NCI-H2227 (cell line): ENCODE results near the gene ABHD17A.

ENCODE experiments used
- DNase-seq: peaks from one replicate; lab custom pipeline; 2025; ENCODE audit not compliant: unreplicated experiment; lab: John Stamatoyannopoulos, UW

ABHD17A gene

GRCh38 chr19:1853295-1854038, 31.8 kb downstream of the ABHD17A start:
- DNase-seq = peak; percentile 61

GRCh38 chr19:1852581-1853128, 32.6 kb downstream of the ABHD17A start:
- no peak for DNase-seq

GRCh38 chr19:1851654-1852580, 33.4 kb downstream of the ABHD17A start:
- DNase-seq = no peak

GRCh38 chr19:1850809-1851653, 34.3 kb downstream of the ABHD17A start:
- no peak for DNase-seq

GRCh38 chr19:1849886-1850398, 35.4 kb downstream of the ABHD17A start:
- DNase-seq = no peak

- no peak for DNase-seq
Observed at GRCh38 chr19:1849132-1849474, 36.2 kb downstream of the ABHD17A start.

GRCh38 chr19:1848399-1849131, 36.7 kb downstream of the ABHD17A start, which contains the start of gene REXO1:
TSS of gene REXO1 (minus strand) at chr19:1848483. CDS start at chr19:1848358, 125 bp downstream.
- DNase-seq = peak; percentile 95

GRCh38 chr19:1847684-1848398, 37.5 kb downstream of the ABHD17A start:
- peak; percentile 35 for DNase-seq

- no peak for DNase-seq
Observed at GRCh38 chr19:1847348-1847683, 38.0 kb downstream of the ABHD17A start.

GRCh38 chr19:1846517-1847204, 38.6 kb downstream of the ABHD17A start:
- DNase-seq = no peak

- no peak for DNase-seq
Observed at GRCh38 chr19:1845642-1846041, 39.7 kb downstream of the ABHD17A start.

DNA sequence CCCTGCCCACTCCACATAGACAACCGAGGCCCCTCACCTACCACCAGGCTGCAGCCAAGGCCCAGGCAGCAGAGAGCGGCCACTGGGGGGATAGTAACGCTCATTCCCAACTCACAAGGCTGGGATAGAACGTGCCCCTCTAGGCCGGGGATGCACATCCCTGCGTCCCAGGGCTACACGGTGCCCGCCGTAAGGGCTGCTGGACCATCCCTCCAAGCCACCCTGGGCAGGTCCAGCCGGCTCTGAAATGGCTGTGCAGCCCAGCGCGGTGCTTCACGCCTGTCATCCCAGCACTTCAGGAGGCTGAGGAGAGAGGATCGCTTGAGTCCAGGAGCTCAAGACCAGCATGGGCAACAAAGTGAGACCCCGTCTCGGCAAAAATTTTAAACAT, 40.2 kb downstream of the ABHD17A start:
- DNase-seq = no peak

DNA sequence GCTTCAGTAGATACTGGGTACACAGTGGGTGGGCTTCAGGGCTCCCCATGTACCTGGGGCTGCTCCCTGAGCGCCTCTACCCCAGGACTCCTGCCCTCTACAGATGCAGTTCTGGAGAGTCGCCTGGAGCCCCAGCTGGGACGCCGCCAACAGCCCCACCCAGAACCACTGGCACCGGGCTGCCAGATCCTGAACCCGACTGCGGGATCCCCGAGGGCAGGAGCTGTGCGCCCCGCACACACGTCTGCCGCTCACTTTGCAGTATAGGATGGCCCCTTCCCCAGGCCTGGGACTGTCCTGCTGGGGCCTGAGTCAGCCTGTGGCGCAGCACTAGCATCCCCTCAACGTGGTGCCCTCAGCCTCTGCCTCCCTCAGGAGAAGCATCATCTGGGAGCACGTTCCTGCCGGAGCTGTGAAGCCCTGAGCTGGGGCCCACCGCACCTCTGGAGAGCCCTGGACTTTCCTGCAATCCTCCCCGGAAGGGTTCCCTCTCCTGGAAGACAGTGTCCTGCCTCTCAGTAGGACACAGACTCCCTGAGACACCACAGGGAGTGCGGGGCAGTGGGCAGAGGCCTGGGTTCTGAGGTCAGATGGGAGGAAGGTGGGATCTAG, 40.7 kb downstream of the ABHD17A start:
- DNase-seq = no peak

DNA sequence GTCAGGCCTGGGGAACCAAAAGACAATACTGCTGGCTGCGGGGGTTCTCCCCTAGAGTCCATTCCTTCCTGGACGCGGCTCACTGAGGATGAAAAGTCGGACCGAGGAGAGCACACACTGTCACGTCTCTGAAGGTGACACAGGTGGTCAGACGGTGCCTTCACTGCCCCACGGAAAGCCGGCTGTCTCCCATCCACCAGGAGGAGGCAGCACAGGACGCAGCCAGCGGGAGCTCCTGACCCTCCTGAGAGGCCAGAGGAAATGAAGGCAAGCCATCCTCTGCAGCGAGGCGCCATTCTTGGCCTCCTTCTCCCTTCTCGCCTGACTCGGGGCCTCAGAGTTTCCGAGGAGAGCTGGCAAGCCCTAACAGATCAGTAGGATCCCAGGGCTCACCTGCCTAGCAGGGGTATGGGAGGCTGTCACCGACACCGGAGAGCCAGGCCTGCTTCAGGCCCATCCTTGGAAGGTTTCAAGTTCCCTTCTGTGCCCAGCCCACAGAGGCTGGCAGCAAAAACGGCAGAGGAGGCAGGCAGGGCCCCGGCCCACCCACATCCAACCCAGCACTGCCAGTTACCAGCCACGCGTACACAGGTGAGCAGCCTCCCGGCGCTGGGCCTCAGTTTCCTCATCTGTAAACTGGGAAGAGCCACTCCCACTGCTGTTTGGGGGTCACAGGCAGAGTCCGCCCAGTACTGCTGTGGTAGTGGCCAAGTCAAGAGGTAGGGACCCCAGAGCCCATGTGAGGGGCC, 41.5 kb downstream of the ABHD17A start:
- no peak for DNase-seq

DNA sequence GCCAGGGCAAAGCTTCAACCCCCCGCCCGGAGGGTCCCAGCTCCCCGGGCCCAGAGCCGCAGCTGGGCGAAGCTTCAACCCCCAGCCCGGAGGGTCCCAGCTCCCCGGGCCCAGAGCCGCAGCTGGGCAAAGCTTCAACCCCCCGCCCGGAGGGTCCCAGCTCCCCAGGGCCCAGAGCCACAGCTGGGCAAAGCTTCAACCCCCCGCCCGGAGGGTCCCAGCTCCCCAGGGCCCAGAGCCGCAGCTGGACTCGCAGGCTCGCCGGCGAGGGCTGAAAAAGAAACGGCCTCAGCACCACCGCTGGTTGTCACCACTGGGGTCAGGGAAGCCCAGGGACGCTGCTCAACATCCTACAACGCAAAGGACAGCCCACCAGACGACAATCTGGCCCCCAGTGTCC, 42.2 kb downstream of the ABHD17A start:
- DNase-seq = no peak

DNA sequence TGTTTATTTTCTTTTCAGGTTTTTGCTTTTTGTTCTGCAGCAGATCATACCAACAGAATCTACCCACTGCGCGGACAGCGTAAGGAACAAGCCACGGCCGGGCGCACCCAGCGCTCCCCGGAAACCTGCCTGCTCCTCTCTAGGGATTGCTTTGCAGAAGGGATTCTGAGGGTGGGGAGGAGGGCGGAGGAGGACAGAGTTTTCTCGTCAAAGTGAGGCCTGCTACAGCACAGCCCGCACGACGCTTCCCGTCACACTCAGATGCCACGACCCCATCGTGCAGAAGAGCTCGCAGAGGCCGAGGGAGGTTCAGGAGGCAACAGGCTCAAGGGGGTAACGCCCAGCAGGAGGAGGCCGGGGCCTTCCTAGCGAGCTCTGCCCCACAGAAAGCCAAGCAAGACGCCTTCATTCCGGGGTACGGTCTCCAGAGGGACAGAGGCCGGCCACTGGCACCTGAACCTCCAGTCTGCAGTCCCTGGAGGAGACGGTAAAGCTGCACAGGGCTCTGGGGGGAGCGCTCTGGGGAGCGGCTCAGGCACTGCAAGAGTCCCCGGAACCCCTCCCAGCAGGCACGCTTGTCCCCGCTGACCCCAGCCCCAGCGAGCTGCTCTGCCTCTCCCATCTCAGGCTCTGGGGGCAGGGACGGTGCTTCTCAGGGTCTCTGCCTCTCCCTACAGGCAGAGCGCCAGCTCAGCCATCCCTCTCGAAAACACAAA, 43.9 kb downstream of the ABHD17A start:
- no peak for DNase-seq

- DNase-seq = no peak
Observed at GRCh38 chr19:1840541-1841115, 44.7 kb downstream of the ABHD17A start.
